ENCODE results near the gene ARID1B. TPM values are rescaled to one million over a fixed set of nuclear protein-coding genes. Genes with fewer than 3 reads are reported as not detected.

The ARID1B gene
- total and polyA plus RNA-seq, 2 of the 4 experiments (the other 2 are of a cell fraction) = 14.5 to 20.1 TPM

- BruUV-seq (replicated peaks) = no TSS peak
- dilution Hi-C loops (cut with HindIII; ENCODE audit: low sequenced_read_pairs, unreplicated experiment) (no loop called here), in situ Hi-C loops (cut with MboI; ENCODE audit: low sequenced_read_pairs) (no loop called here), intact Hi-C loops (cut with micrococcal nuclease) (no loop called here)
- H3K79me1 ChIP-seq (ENCODE audit: low read depth in 1 of 2, low read length in 2 of 2) = peaks cover 29 to 47% of the 10 kb centered on the region in 2 experiments
- H4K91ac ChIP-seq (ENCODE audit: insufficient read depth, low read depth, low read length) = no peak overlapping the region
- POLR2A ChIA-PET (ENCODE audit: unreplicated experiment) = no interaction called here
- no peak for TF ChIP-seq FOS (IDR thresholded peaks at IDR 0.05; ENCODE audit: low read depth, low read length)
- TF ChIP-seq RFX5 (IDR thresholded peaks at IDR 0.05; ENCODE audit: low read depth, low read length) = no peak
- TF ChIP-seq MAFK (IDR thresholded peaks at IDR 0.05; ENCODE audit: low read depth, low read length) = peak; percentile 97
- TF ChIP-seq BHLHE40 (IDR thresholded peaks at IDR 0.05; ENCODE audit: low read depth, low read length) = no peak
- no peaks in the 10 kb centered on the region for H3K9me3 ChIP-seq (ENCODE audit: control insufficient read depth, insufficient read depth, low read length)
- no peak overlapping the region for H3K9ac ChIP-seq (ENCODE audit: low read depth, low read length)
- WGBS, 2 experiments (ENCODE audit: extremely low coverage in 2 of 2, insufficient read length in 1 of 2) = no CpG with 5 or more reads among the region's 1 CpG
- no peaks in the 10 kb centered on the region for H3K36me3 ChIP-seq (ENCODE audit: control insufficient read depth, insufficient read depth, low read length)
- H3K27ac ChIP-seq (ENCODE audit: insufficient read depth, low read length) = no peak overlapping the region
- ATAC-seq (ENCODE audit: low read depth) (no peak), DNase-seq (no peak)
- H2AK9ac ChIP-seq (replicated peaks; ENCODE audit: low read depth, low read length, poor library complexity) = no peak overlapping the region
- H3K4me1 ChIP-seq (ENCODE audit: control insufficient read depth, insufficient read depth, low read length) = no peaks in the 10 kb centered on the region; the same call in 1 of the 2 replicates
- CTCF ChIA-PET = no interaction called here
- H3K4me2 ChIP-seq (ENCODE audit: low read depth, low read length) = no peak overlapping the region
- H2BK15ac ChIP-seq (ENCODE audit: low read depth, low read length) = no peak overlapping the region
- no peak overlapping the region for H4K5ac ChIP-seq (ENCODE audit: low read depth, low read length)
- H2AFZ ChIP-seq (replicated peaks; ENCODE audit: low read length, poor library complexity) = no peak overlapping the region
- no peak overlapping the region for H2BK5ac ChIP-seq (ENCODE audit: low read depth, low read length, poor library complexity, severe bottlenecking)
- H2BK120ac ChIP-seq (ENCODE audit: low read depth, low read length) = no peak overlapping the region
- H4K20me1 ChIP-seq (ENCODE audit: insufficient read depth, low read length) = peaks cover 26% of the 10 kb centered on the region
- no peaks in the 10 kb centered on the region for H3K27me3 ChIP-seq (ENCODE audit: control insufficient read depth, insufficient read depth, low read length)
- no peak overlapping the region for H4K8ac ChIP-seq (ENCODE audit: low read depth in 2 of 2, low read length in 2 of 2)
- H3K56ac ChIP-seq (ENCODE audit: extremely low read depth, insufficient read depth, low read length) = no peak overlapping the region
- no peak overlapping the region for H2BK20ac ChIP-seq (ENCODE audit: low read depth, low read length)
- H2AK5ac ChIP-seq (ENCODE audit: low read depth, low read length) = no peak overlapping the region
- H3K4me3 ChIP-seq (ENCODE audit: insufficient read depth, low read depth, low read length) = no peak overlapping the region
- peaks cover 13% of the 10 kb centered on the region; the same call in 1 of the 2 replicates for H3K9me1 ChIP-seq (ENCODE audit: insufficient read depth, low read length)
- no peak overlapping the region for H3K4ac ChIP-seq (ENCODE audit: low read depth, low read length)
- H3K23ac ChIP-seq (ENCODE audit: low read depth, low read length) = no peak overlapping the region
- H3K14ac ChIP-seq (replicated peaks; ENCODE audit: low read depth, low read length) = no peak overlapping the region
- no peak overlapping the region for H3K18ac ChIP-seq (ENCODE audit: low read depth, low read length)
Observed at GRCh38 chr6:156902782-156903181, 125.6 kb downstream of the ARID1B start.

Measured in IMR-90 (cell line).